Glutamatergic neuron (in vitro differentiated cells): ENCODE data around the gene UNC13D. TPM values are rescaled to one million over a fixed set of nuclear protein-coding genes. Genes with fewer than 3 reads are reported as not detected.
A peak's percentile ranks its signal among the peaks of the same experiment; 100 is the strongest.

Experiments
- DNase-seq: peaks from one replicate; pipeline ENCODE4 v3.0.0; 2022
- H3K27ac Mint-ChIP-seq: one replicate; pipeline ENCODE4 v1.8.0; 2020; ENCODE audit warnings: mild to moderate bottlenecking, mixed read lengths, inconsistent platforms; ENCODE audit not compliant: unreplicated experiment
- H3K27me3 Mint-ChIP-seq: one replicate; pipeline ENCODE4 v1.8.0; 2020; ENCODE audit warnings: mild to moderate bottlenecking, moderate library complexity, mixed read lengths, inconsistent platforms; ENCODE audit not compliant: unreplicated experiment
- H3K36me3 Mint-ChIP-seq: one replicate; pipeline ENCODE4 v1.8.0; 2020; ENCODE audit warnings: mild to moderate bottlenecking, mixed read lengths, inconsistent platforms; ENCODE audit not compliant: unreplicated experiment
- H3K4me1 Mint-ChIP-seq: one replicate; pipeline ENCODE4 v1.8.0; 2020; ENCODE audit warnings: mild to moderate bottlenecking, low read depth, mixed read lengths, inconsistent platforms; ENCODE audit not compliant: unreplicated experiment
- H3K4me3 Mint-ChIP-seq: one replicate; pipeline ENCODE4 v1.8.0; 2020; ENCODE audit warnings: mild to moderate bottlenecking, mixed read lengths, inconsistent platforms; ENCODE audit not compliant: unreplicated experiment
- H3K9me3 Mint-ChIP-seq: one replicate; pipeline ENCODE4 v1.8.0; 2020; ENCODE audit warnings: mild to moderate bottlenecking, moderate library complexity, mixed read lengths, inconsistent platforms; ENCODE audit not compliant: unreplicated experiment
- total RNA-seq: library from RNA; stranded (reverse); fragmentation: NEBNext Ultra II Directional; extraction: Animal tissue kit (Norgen Biotek cat#: 25700); gene quantifications from one replicate; pipeline ENCODE4 v1.2.1, GENCODE V29; 2021; ENCODE audit not compliant: unreplicated experiment
- TF ChIP-seq, protein P1 (sequence below): fragments of 200-600 bp; sonication (generic); IDR thresholded peaks from one replicate; pipeline ENCODE4 v1.5.0; 2021; ENCODE audit not compliant: partially characterized antibody, unreplicated experiment

The UNC13D gene
- total RNA-seq, 1 donor from 2014 or later = 2.4 TPM

DNA sequence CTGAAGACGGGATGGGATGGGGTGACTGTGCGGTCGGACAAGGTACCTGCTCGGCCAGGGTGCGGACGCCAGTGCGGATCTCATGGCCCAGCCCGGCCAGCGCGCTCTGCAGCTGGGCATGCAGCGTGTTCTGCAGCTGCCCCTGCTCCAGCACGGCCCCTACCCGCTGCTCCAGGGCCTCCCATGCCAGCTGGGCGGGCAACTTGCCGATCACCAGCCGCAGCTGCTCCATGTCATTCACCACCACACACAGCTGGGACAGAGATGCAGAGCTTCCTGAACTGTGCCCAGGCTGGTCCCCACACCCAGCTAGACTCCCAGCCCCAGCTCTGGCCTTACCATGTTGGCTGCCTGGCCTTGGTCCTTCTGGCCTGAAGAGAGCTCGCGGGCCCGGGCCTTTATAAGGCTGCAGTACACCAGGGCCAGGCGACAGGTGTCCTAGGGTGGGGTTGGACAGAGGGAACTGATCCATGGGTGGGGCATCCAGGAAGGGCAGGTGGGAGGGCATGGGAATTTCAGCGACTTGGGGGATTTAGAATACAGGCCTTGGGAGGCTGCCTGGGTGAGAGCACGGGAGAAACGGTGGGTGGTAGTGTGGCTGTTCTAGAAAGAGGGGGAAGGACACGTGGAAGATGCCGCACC, 9.8 kb downstream of the UNC13D start:
- Mint-ChIP-seq H3K27ac (no peak overlapping the region), H3K27me3 (peaks cover 3% of the 10 kb centered on the region), H3K4me3 (no peak overlapping the region), H3K36me3 (no peaks in the 10 kb centered on the region), H3K4me1 (peaks cover 8% of the 10 kb centered on the region), H3K9me3 (peaks cover 8% of the 10 kb centered on the region)
- TF ChIP-seq, protein P1, sequence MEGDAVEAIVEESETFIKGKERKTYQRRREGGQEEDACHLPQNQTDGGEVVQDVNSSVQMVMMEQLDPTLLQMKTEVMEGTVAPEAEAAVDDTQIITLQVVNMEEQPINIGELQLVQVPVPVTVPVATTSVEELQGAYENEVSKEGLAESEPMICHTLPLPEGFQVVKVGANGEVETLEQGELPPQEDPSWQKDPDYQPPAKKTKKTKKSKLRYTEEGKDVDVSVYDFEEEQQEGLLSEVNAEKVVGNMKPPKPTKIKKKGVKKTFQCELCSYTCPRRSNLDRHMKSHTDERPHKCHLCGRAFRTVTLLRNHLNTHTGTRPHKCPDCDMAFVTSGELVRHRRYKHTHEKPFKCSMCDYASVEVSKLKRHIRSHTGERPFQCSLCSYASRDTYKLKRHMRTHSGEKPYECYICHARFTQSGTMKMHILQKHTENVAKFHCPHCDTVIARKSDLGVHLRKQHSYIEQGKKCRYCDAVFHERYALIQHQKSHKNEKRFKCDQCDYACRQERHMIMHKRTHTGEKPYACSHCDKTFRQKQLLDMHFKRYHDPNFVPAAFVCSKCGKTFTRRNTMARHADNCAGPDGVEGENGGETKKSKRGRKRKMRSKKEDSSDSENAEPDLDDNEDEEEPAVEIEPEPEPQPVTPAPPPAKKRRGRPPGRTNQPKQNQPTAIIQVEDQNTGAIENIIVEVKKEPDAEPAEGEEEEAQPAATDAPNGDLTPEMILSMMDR = no peak
- no peak for DNase-seq

DNA sequence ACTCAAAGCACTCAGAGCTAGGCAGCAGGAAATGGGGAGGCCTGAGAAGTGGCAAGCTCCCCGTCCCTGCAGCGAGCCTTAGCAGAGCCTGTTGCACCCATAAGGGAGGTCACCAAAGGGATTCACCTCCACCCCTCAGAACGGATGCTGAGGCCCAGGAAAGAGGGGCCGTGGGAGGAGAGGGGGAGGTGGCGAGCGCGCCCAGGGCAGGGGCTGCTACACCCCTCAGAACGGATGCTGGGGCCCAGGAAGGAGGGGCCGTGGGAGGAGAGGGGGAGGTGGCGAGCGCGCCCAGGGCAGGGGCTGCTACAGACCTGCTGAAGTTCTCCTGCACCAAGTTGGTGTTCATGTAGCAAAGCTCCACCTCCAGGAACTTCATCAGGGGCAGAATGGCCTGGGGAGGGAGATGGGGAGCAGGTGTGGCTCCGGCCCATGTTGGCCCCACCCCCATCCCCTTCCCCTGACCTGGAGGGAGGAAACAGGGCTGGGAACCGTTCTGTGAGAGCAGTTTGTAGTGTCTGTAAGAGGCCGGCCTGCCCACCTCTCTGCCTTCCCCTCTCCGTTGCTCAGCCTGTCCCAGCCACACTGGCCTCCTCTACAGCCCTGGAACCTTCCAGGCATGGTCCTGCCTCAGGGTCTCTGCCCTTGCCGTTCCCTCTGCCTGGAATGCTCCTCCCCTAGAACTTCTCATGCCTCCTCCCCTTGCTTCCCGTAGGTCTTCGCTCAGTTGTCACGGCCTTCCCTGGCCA, 11.4 kb downstream of the UNC13D start:
- Mint-ChIP-seq H3K36me3 (no peaks in the 10 kb centered on the region), H3K4me1 (peaks cover 13% of the 10 kb centered on the region), H3K4me3 (no peak overlapping the region), H3K9me3 (peaks cover 11% of the 10 kb centered on the region), H3K27ac (peak overlapping the region; percentile 1), H3K27me3 (peaks cover 7% of the 10 kb centered on the region)
- peak; percentile 16 for DNase-seq
- TF ChIP-seq, protein P1 = no peak

DNA sequence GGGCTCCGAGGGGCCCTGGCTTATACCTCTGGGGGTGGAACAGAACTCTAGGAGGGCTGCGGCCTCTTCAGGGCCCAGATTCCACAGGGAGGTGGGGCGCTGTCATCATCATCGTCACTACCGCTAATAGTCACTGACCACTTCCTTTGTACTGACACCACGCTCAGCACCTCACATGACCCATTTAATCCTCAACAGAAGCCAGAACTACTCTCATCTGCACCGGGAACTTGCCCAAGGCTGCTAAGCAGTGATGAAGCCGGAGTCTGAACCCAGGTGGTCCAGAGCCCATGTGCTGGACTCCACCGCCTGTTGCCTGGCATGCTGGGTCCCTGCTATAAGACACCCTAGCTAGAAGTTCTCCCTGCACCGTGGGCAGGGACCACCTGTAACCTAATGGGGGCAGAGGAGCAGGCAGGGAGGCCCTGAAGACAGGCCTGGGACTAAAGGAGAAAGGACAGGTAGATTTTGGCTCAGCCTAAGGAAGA, 12.0 kb downstream of the UNC13D start:
- no peak for DNase-seq
- H3K4me1 Mint-ChIP-seq = peaks cover 11% of the 10 kb centered on the region
- peaks cover 6% of the 10 kb centered on the region for H3K27me3 Mint-ChIP-seq
- H3K27ac Mint-ChIP-seq = no peak overlapping the region
- peaks cover 13% of the 10 kb centered on the region for H3K9me3 Mint-ChIP-seq
- TF ChIP-seq, protein P1 = no peak
- H3K4me3 Mint-ChIP-seq = peak overlapping the region; percentile 3
- H3K36me3 Mint-ChIP-seq = no peaks in the 10 kb centered on the region

DNA sequence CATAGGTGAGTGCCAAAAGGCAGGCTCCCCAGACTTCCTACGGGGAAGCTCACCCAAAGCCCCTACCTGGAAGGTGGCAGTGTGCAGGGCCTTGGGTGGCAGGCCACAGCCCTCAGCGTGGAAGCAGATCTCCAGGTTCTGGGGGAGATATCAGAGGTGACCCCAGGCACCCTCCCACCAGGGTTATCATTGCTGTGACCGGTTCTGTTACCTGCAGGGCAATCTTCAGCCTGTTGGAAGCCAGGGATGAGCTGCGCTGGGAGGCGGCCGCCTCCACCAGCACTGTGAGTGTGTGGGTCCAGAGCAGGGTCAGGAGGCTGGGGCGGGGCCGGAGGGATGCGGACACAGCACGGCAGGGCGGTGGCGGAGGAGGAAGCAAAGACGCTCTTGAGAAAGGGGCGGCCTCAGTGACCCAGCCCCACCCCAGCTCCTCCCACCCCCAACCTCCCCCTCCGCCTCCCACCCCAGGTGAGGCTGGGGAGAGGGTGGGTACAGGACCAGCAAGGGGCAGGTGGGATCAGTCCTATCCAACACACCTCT, 13.1 kb downstream of the UNC13D start:
- Mint-ChIP-seq H3K27me3 (peaks cover 8% of the 10 kb centered on the region), H3K4me1 (peaks cover 16% of the 10 kb centered on the region), H3K9me3 (peaks cover 13% of the 10 kb centered on the region), H3K27ac (no peak overlapping the region), H3K36me3 (no peaks in the 10 kb centered on the region), H3K4me3 (no peak overlapping the region)
- no peak for DNase-seq
- TF ChIP-seq, protein P1 = no peak
